ENCODE results near the gene ATP6V1D. TPM values are rescaled to one million over a fixed set of nuclear protein-coding genes. Genes with fewer than 3 reads are reported as not detected.

ATP6V1D gene
- total RNA-seq, 2 donors from 2014 or later = 30.3 to 50.1 TPM

GRCh38 chr14:67358924-67359774 lies 455 bp downstream of the ATP6V1D start:
- no peaks in the 10 kb centered on the region for H3K9me3 ChIP-seq
- H3K4me1 ChIP-seq (ENCODE audit: control insufficient read depth in 1 of 2, low read depth in 2 of 2) = peaks cover 32 to 53% of the 10 kb centered on the region in 2 donors
- DNase-seq (ENCODE audit: low spot score) (no peak), ATAC-seq (ENCODE audit: insufficient number of reproducible peaks, low FRiP score, low read depth) (peak; percentile 4)
- H3K36me3 ChIP-seq = no peaks in the 10 kb centered on the region
- TF ChIP-seq CTCF (IDR thresholded peaks at IDR 0.05) = no peak
- H3K27me3 ChIP-seq (replicated peaks; ENCODE audit: insufficient read depth) = no peaks in the 10 kb centered on the region
- peak overlapping the region; percentile 68 to 95 for H3K27ac ChIP-seq
- H3K4me3 ChIP-seq = peak overlapping the region; percentile 89

- ATAC-seq (ENCODE audit: insufficient number of reproducible peaks, low FRiP score, low read depth) (no peak), DNase-seq (ENCODE audit: low spot score) (no peak)
- Histone ChIP-seq H3K4me3 (no peak overlapping the region), H3K36me3 (no peaks in the 10 kb centered on the region), H3K27ac (no peak overlapping the region), H3K27me3 (replicated peaks; ENCODE audit: insufficient read depth) (no peaks in the 10 kb centered on the region), H3K9me3 (no peaks in the 10 kb centered on the region), H3K4me1 (ENCODE audit: control insufficient read depth in 1 of 2, low read depth in 2 of 2) (peaks cover 32 to 45% of the 10 kb centered on the region in 2 donors)
- TF ChIP-seq CTCF (IDR thresholded peaks at IDR 0.05) = no peak
Observed at GRCh38 chr14:67357969-67358354, 1.6 kb downstream of the ATP6V1D start.

- TF ChIP-seq CTCF (IDR thresholded peaks at IDR 0.05) = no peak
- Histone ChIP-seq H3K27me3 (replicated peaks; ENCODE audit: insufficient read depth) (no peaks in the 10 kb centered on the region), H3K9me3 (no peaks in the 10 kb centered on the region), H3K4me1 (ENCODE audit: control insufficient read depth in 1 of 2, low read depth in 2 of 2) (peaks cover 28 to 39% of the 10 kb centered on the region in 2 donors), H3K27ac (no peak overlapping the region), H3K36me3 (peaks cover under 1% of the 10 kb centered on the region), H3K4me3 (no peak overlapping the region)
- ATAC-seq (ENCODE audit: insufficient number of reproducible peaks, low FRiP score, low read depth) = no peak
- DNase-seq (ENCODE audit: low spot score) = no peak
Observed at GRCh38 chr14:67357186-67357968, 2.2 kb downstream of the ATP6V1D start.

- no peak overlapping the region for H3K4me3 ChIP-seq
- ATAC-seq (ENCODE audit: insufficient number of reproducible peaks, low FRiP score, low read depth) (no peak), DNase-seq (ENCODE audit: low spot score) (no peak)
- no peaks in the 10 kb centered on the region for H3K9me3 ChIP-seq
- H3K36me3 ChIP-seq = peaks cover 37% of the 10 kb centered on the region
- TF ChIP-seq CTCF (IDR thresholded peaks at IDR 0.05) = no peak
- no peaks in the 10 kb centered on the region for H3K27me3 ChIP-seq (replicated peaks; ENCODE audit: insufficient read depth)
- no peak overlapping the region for H3K27ac ChIP-seq
- H3K4me1 ChIP-seq (ENCODE audit: control insufficient read depth in 1 of 2, low read depth in 2 of 2) = peaks cover 0 to 5% of the 10 kb centered on the region in 2 donors
Observed at GRCh38 chr14:67352055-67352454, 7.5 kb downstream of the ATP6V1D start.

- TF ChIP-seq CTCF (IDR thresholded peaks at IDR 0.05) = no peak
- H3K27me3 ChIP-seq (replicated peaks; ENCODE audit: insufficient read depth) = no peaks in the 10 kb centered on the region
- DNase-seq (ENCODE audit: low spot score) (no peak), ATAC-seq (ENCODE audit: insufficient number of reproducible peaks, low FRiP score, low read depth) (no peak)
- H3K27ac ChIP-seq = no peak overlapping the region
- H3K9me3 ChIP-seq = no peaks in the 10 kb centered on the region
- no peaks in the 10 kb centered on the region for H3K4me1 ChIP-seq (ENCODE audit: control insufficient read depth in 1 of 2, low read depth in 2 of 2)
- H3K36me3 ChIP-seq = peaks cover 45% of the 10 kb centered on the region
- no peak overlapping the region for H3K4me3 ChIP-seq
Observed at GRCh38 chr14:67345583-67345982, 14.0 kb downstream of the ATP6V1D start.
